Measurements from ENCODE around the gene SMIM3. TPM values are rescaled to one million over a fixed set of nuclear protein-coding genes. Genes with fewer than 3 reads are reported as not detected.
"Not testable (repeated sequence)": the region's sequence is repeated elsewhere in the genome, so short reads cannot be mapped to it uniquely, and the experiment has no call there.

The SMIM3 gene
- 11.5 TPM for polyA plus RNA-seq (2012; ENCODE audit: missing spikeins)

GRCh38 chr5:150778517-150779396 lies at the start of gene SMIM3:
TSS of gene SMIM3 (plus strand) at chr5:150778757. CDS start at chr5:150795441, 16,684 bp downstream.
- FAIRE-seq = peak; percentile 51
- DNase-seq (ENCODE audit: insufficient read length) = no peak
- no peak for TF ChIP-seq POLR2A (IDR thresholded peaks at IDR 0.05; ENCODE audit: low read depth, low read length)
- no peak for TF ChIP-seq TAF1 (IDR thresholded peaks at IDR 0.05; ENCODE audit: borderline replicate concordance, low read depth, low read length)
- TF ChIP-seq POLR2AphosphoS5 (IDR thresholded peaks at IDR 0.05; ENCODE audit: low read depth, low read length) = no peak

- FAIRE-seq (no peak), DNase-seq (ENCODE audit: insufficient read length) (no peak)
- no peak for TF ChIP-seq POLR2A (IDR thresholded peaks at IDR 0.05; ENCODE audit: low read depth, low read length)
- TF ChIP-seq POLR2AphosphoS5 (IDR thresholded peaks at IDR 0.05; ENCODE audit: low read depth, low read length) = no peak
- no peak for TF ChIP-seq TAF1 (IDR thresholded peaks at IDR 0.05; ENCODE audit: borderline replicate concordance, low read depth, low read length)
Measured at GRCh38 chr5:150729859-150730258, 48.7 kb upstream of the SMIM3 start.

GRCh38 chr5:150731669-150732242 lies 46.8 kb upstream of the SMIM3 start:
- FAIRE-seq (no peak), DNase-seq (ENCODE audit: insufficient read length) (no peak)
- TF ChIP-seq TAF1 (IDR thresholded peaks at IDR 0.05; ENCODE audit: borderline replicate concordance, low read depth, low read length) (no peak), POLR2A (IDR thresholded peaks at IDR 0.05; ENCODE audit: low read depth, low read length) (no peak), POLR2AphosphoS5 (IDR thresholded peaks at IDR 0.05; ENCODE audit: low read depth, low read length) (no peak)

- TF ChIP-seq POLR2A (IDR thresholded peaks at IDR 0.05; ENCODE audit: low read depth, low read length) = no peak
- no peak for TF ChIP-seq TAF1 (IDR thresholded peaks at IDR 0.05; ENCODE audit: borderline replicate concordance, low read depth, low read length)
- no peak for TF ChIP-seq POLR2AphosphoS5 (IDR thresholded peaks at IDR 0.05; ENCODE audit: low read depth, low read length)
- no peak for FAIRE-seq
- peak; percentile 11 for DNase-seq (ENCODE audit: insufficient read length)
Measured at GRCh38 chr5:150734579-150735384, 43.8 kb upstream of the SMIM3 start.

- FAIRE-seq = no peak
- DNase-seq (ENCODE audit: insufficient read length) = no peak
Measured at GRCh38 chr5:150738862-150739261, 39.7 kb upstream of the SMIM3 start.

GRCh38 chr5:150740992-150741391 lies 37.6 kb upstream of the SMIM3 start:
- no peak for TF ChIP-seq TAF1 (IDR thresholded peaks at IDR 0.05; ENCODE audit: borderline replicate concordance, low read depth, low read length)
- no peak for TF ChIP-seq POLR2A (IDR thresholded peaks at IDR 0.05; ENCODE audit: low read depth, low read length)
- TF ChIP-seq POLR2AphosphoS5 (IDR thresholded peaks at IDR 0.05; ENCODE audit: low read depth, low read length) = no peak
- DNase-seq (ENCODE audit: insufficient read length) = no peak
- no peak for FAIRE-seq

More at GRCh38 chr5:150738862-150739261, 39.7 kb upstream of the SMIM3 start:
- TF ChIP-seq POLR2A (IDR thresholded peaks at IDR 0.05; ENCODE audit: low read depth, low read length) (no peak), POLR2AphosphoS5 (IDR thresholded peaks at IDR 0.05; ENCODE audit: low read depth, low read length) (no peak), TAF1 (IDR thresholded peaks at IDR 0.05; ENCODE audit: borderline replicate concordance, low read depth, low read length) (no peak)

- not testable (repeated sequence) for DNase-seq (ENCODE audit: insufficient read length); FAIRE-seq
Measured at GRCh38 chr5:150742455-150743141, 36.0 kb upstream of the SMIM3 start.

- FAIRE-seq; DNase-seq (ENCODE audit: insufficient read length): not testable (repeated sequence)
Measured at GRCh38 chr5:150743142-150743488, 35.4 kb upstream of the SMIM3 start.

GRCh38 chr5:150750469-150750868 lies 28.1 kb upstream of the SMIM3 start:
- TF ChIP-seq POLR2AphosphoS5 (IDR thresholded peaks at IDR 0.05; ENCODE audit: low read depth, low read length) = no peak
- TF ChIP-seq POLR2A (IDR thresholded peaks at IDR 0.05; ENCODE audit: low read depth, low read length) = no peak
- no peak for TF ChIP-seq TAF1 (IDR thresholded peaks at IDR 0.05; ENCODE audit: borderline replicate concordance, low read depth, low read length)
- DNase-seq (ENCODE audit: insufficient read length) = no peak
- no peak for FAIRE-seq

GRCh38 chr5:150751096-150751891 lies 27.3 kb upstream of the SMIM3 start:
- FAIRE-seq = no peak

GRCh38 chr5:150753463-150753862 lies 25.1 kb upstream of the SMIM3 start:
- no peak for FAIRE-seq
- TF ChIP-seq TAF1 (IDR thresholded peaks at IDR 0.05; ENCODE audit: borderline replicate concordance, low read depth, low read length) (no peak), POLR2A (IDR thresholded peaks at IDR 0.05; ENCODE audit: low read depth, low read length) (no peak), POLR2AphosphoS5 (IDR thresholded peaks at IDR 0.05; ENCODE audit: low read depth, low read length) (no peak)
- DNase-seq (ENCODE audit: insufficient read length) = no peak

More at GRCh38 chr5:150751096-150751891, 27.3 kb upstream of the SMIM3 start:
- TF ChIP-seq POLR2A (IDR thresholded peaks at IDR 0.05; ENCODE audit: low read depth, low read length) = no peak
- DNase-seq (ENCODE audit: insufficient read length) = no peak

Measured in GM12892 (cell line).